Panc1 (cell line): ENCODE results near the gene CACFD1.

Source experiments
- POLR2AphosphoS5 ChIP-seq: IDR thresholded peaks from 2 replicates; pipeline ENCODE4 v1.6.1; 2012; ENCODE audit warnings: mild to moderate bottlenecking, low read depth, low read length, moderate library complexity
- TCF7L2 ChIP-seq: IDR thresholded peaks from 2 replicates; pipeline ENCODE4 v1.6.1; 2011; ENCODE audit warnings: mild to moderate bottlenecking, low read depth, low read length, inconsistent platforms
- TF ChIP-seq, protein P1 (sequence below): fragments of 450-650 bp; IDR thresholded peaks from 2 replicates; pipeline ENCODE4 v1.5.1; 2017; ENCODE audit warnings: mild to moderate bottlenecking
- TF ChIP-seq, protein P2 (sequence below), 2 experiments: IDR thresholded peaks; 2 replicates each; pipeline ENCODE4 v1.6.1; 2011 to 2012; ENCODE audit warnings: low read depth in 2 of 2, control low read depth in 1 of 2, low read length in 1 of 2, mild to moderate bottlenecking in 1 of 2, moderate library complexity in 1 of 2; ENCODE audit not compliant: insufficient read depth in 1 of 2

DNA sequence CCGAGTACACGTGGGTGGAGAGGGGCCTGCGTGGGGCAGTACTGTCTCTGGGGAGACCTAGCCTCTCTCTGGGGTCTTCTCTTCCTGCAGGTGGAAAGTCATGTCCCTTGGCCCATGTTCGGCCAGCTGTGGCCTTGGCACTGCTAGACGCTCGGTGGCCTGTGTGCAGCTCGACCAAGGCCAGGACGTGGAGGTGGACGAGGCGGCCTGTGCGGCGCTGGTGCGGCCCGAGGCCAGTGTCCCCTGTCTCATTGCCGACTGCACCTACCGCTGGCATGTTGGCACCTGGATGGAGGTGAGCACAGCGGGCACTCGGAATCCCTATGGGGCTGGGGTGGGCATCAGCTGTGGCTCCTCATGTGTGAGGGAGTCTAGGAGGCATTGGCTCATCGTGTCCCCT lies 5.5 kb upstream of the CACFD1 start:
- TF ChIP-seq POLR2AphosphoS5, result no peak
- TF ChIP-seq, protein P1, sequence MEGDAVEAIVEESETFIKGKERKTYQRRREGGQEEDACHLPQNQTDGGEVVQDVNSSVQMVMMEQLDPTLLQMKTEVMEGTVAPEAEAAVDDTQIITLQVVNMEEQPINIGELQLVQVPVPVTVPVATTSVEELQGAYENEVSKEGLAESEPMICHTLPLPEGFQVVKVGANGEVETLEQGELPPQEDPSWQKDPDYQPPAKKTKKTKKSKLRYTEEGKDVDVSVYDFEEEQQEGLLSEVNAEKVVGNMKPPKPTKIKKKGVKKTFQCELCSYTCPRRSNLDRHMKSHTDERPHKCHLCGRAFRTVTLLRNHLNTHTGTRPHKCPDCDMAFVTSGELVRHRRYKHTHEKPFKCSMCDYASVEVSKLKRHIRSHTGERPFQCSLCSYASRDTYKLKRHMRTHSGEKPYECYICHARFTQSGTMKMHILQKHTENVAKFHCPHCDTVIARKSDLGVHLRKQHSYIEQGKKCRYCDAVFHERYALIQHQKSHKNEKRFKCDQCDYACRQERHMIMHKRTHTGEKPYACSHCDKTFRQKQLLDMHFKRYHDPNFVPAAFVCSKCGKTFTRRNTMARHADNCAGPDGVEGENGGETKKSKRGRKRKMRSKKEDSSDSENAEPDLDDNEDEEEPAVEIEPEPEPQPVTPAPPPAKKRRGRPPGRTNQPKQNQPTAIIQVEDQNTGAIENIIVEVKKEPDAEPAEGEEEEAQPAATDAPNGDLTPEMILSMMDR, result no peak
- TF ChIP-seq, protein P2, sequence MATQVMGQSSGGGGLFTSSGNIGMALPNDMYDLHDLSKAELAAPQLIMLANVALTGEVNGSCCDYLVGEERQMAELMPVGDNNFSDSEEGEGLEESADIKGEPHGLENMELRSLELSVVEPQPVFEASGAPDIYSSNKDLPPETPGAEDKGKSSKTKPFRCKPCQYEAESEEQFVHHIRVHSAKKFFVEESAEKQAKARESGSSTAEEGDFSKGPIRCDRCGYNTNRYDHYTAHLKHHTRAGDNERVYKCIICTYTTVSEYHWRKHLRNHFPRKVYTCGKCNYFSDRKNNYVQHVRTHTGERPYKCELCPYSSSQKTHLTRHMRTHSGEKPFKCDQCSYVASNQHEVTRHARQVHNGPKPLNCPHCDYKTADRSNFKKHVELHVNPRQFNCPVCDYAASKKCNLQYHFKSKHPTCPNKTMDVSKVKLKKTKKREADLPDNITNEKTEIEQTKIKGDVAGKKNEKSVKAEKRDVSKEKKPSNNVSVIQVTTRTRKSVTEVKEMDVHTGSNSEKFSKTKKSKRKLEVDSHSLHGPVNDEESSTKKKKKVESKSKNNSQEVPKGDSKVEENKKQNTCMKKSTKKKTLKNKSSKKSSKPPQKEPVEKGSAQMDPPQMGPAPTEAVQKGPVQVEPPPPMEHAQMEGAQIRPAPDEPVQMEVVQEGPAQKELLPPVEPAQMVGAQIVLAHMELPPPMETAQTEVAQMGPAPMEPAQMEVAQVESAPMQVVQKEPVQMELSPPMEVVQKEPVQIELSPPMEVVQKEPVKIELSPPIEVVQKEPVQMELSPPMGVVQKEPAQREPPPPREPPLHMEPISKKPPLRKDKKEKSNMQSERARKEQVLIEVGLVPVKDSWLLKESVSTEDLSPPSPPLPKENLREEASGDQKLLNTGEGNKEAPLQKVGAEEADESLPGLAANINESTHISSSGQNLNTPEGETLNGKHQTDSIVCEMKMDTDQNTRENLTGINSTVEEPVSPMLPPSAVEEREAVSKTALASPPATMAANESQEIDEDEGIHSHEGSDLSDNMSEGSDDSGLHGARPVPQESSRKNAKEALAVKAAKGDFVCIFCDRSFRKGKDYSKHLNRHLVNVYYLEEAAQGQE (IDR thresholded peaks at IDR 0.05; ENCODE audit: insufficient read depth in 1 of 2, low read depth in 2 of 2, low read length in 1 of 2), result no peak
- no peak for TF ChIP-seq TCF7L2
